Measurements from ENCODE around the gene WDR90.

Gene WDR90

DNA sequence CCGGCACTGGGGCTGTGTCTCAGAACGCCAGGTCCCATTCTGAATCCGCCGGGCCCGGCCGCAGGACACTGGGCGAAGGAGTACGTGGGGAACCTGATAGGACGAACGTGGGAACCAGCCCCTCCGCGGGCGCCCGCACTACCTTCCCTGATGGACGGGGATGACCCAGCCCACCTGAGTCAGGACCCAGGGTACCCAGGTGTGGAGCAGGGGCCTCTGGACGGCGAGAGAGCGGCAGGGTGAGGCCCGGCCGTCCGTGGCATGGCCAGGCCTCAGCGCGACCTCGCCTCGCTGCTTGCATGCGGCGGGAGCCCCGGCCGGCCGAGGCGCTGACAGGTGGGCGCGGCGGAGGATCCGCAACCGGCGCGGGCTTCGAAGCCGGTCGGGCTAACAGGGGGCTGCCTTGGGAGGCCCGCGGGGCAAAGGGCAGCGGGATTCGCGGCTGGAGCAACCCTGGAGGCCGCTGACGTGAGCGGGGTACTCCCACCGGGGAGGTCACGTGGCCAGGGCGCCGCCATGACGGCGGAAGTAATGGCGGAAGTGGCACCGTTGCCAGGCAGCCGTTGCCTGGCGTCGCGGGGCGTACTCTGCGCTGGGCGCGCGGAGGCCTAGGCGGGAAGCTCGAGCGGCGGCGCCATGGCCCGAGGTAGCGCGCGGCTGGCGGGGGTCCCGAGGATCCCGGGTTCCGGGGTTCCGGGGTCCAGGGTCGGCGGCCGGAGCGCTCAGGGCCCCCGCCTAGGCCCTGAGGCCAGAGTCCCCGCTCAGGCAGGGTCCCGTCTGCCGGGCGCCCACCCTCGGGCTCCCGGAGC is at the start of gene WDR90:
TSS of gene WDR90 (plus strand) at position 585 of the 809 bp plus-strand sequence. CDS start at position 637, 52 bp downstream.
- Mint-ChIP-seq H3K9me3 (no peaks in the 10 kb centered on the region), H3K27ac (peak within 1 kb of the TSS; percentile 64), H3K36me3 (ENCODE audit: low read depth) (peaks cover 6% of the 10 kb centered on the region), H3K4me3 (peak within 1 kb of the TSS; percentile 77), H3K4me1 (peaks cover 32% of the 10 kb centered on the region), H3K27me3 (ENCODE audit: low read depth, poor library complexity) (peaks cover 3% of the 10 kb centered on the region)
- DNase-seq, result peak; percentile 93
- TF ChIP-seq, protein P1, sequence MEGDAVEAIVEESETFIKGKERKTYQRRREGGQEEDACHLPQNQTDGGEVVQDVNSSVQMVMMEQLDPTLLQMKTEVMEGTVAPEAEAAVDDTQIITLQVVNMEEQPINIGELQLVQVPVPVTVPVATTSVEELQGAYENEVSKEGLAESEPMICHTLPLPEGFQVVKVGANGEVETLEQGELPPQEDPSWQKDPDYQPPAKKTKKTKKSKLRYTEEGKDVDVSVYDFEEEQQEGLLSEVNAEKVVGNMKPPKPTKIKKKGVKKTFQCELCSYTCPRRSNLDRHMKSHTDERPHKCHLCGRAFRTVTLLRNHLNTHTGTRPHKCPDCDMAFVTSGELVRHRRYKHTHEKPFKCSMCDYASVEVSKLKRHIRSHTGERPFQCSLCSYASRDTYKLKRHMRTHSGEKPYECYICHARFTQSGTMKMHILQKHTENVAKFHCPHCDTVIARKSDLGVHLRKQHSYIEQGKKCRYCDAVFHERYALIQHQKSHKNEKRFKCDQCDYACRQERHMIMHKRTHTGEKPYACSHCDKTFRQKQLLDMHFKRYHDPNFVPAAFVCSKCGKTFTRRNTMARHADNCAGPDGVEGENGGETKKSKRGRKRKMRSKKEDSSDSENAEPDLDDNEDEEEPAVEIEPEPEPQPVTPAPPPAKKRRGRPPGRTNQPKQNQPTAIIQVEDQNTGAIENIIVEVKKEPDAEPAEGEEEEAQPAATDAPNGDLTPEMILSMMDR (IDR thresholded peaks at IDR 0.05), result no peak

DNA sequence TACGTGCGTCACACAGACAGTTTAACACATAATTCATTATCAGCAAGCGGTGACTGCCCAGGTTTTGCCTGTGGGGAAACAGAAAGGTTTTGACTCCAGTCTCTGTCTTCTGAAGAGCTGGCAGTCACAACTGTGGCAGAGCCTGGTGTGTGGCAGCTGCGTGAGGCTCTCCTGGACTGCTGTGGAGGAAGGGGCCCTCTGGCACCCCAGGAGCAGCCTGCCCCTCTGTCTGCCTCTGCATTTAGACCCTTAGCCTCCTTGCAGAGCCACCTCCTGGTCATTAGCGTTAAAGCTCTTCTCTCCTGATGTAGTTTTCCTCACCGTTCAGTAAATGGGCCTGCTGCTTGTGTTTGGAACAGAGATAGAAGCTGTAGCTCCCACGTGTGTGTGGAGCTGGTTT is 48.4 kb upstream of the WDR90 start:
- DNase-seq, result no peak
- Mint-ChIP-seq H3K27me3 (ENCODE audit: low read depth, poor library complexity) (peaks cover 4% of the 10 kb centered on the region), H3K9me3 (peaks cover 30% of the 10 kb centered on the region), H3K36me3 (ENCODE audit: low read depth) (peaks cover 72% of the 10 kb centered on the region), H3K4me1 (peaks cover 24% of the 10 kb centered on the region), H3K27ac (peak overlapping the region; percentile 77), H3K4me3 (no peak overlapping the region)
- TF ChIP-seq, protein P1 (IDR thresholded peaks at IDR 0.05), result no peak

- Mint-ChIP-seq H3K4me1 (peaks cover 28% of the 10 kb centered on the region), H3K27me3 (ENCODE audit: low read depth, poor library complexity) (peaks cover 7% of the 10 kb centered on the region), H3K4me3 (no peak overlapping the region), H3K36me3 (ENCODE audit: low read depth) (peaks cover 70% of the 10 kb centered on the region), H3K9me3 (peaks cover 45% of the 10 kb centered on the region), H3K27ac (no peak overlapping the region)
- no peak for DNase-seq
- TF ChIP-seq, protein P1 (IDR thresholded peaks at IDR 0.05), result no peak
These were observed 45.2 kb upstream of the WDR90 start for GRCh38 chr16:603933-604332.

GRCh38 chr16:606656-607307 is 42.4 kb upstream of the WDR90 start:
- peaks cover 7% of the 10 kb centered on the region for H3K27me3 Mint-ChIP-seq (ENCODE audit: low read depth, poor library complexity)
- H3K4me3 Mint-ChIP-seq, result no peak overlapping the region
- H3K36me3 Mint-ChIP-seq (ENCODE audit: low read depth), result peaks cover 63% of the 10 kb centered on the region
- peaks cover 50% of the 10 kb centered on the region for H3K9me3 Mint-ChIP-seq
- H3K27ac Mint-ChIP-seq, result no peak overlapping the region
- peaks cover 39% of the 10 kb centered on the region for H3K4me1 Mint-ChIP-seq
- TF ChIP-seq, protein P1 (IDR thresholded peaks at IDR 0.05), result no peak
- DNase-seq, result no peak

GRCh38 chr16:608019-608418 is 41.1 kb upstream of the WDR90 start:
- peaks cover 45% of the 10 kb centered on the region for H3K9me3 Mint-ChIP-seq
- peaks cover 3% of the 10 kb centered on the region for H3K27me3 Mint-ChIP-seq (ENCODE audit: low read depth, poor library complexity)
- TF ChIP-seq, protein P1 (IDR thresholded peaks at IDR 0.05), result no peak
- no peak overlapping the region for H3K27ac Mint-ChIP-seq
- H3K4me1 Mint-ChIP-seq, result peaks cover 34% of the 10 kb centered on the region
- H3K4me3 Mint-ChIP-seq, result no peak overlapping the region
- H3K36me3 Mint-ChIP-seq (ENCODE audit: low read depth), result peaks cover 58% of the 10 kb centered on the region
- DNase-seq, result no peak

Measured in nephron progenitor cell (in vitro differentiated cells).